Activated T-cell treated with anti-CD3 and anti-CD28 coated beads, Interleukin-2, amount 50 U/mL, for 4 hours (primary cell): Measurements from ENCODE around the gene RPIA. TPM values are rescaled to one million over a fixed set of nuclear protein-coding genes. Genes with fewer than 3 reads are reported as not detected.
"Not testable (repeated sequence)": the region's sequence is repeated elsewhere in the genome, so short reads cannot be mapped to it uniquely, and the experiment has no call there.

Source experiments
- ATAC-seq, 2 donors: fragments of 200-7000 bp; cut with Tn5 transposase; one replicate each; pipeline ENCODE4 v1.10.0; 2021
- DNase-seq: peaks from one replicate; pipeline ENCODE4 v3.0.0-alpha.2; 2020
- H3K27me3 Mint-ChIP-seq: one replicate; pipeline ENCODE4 v1.8.0; 2021; ENCODE audit warnings: low read depth, mixed read lengths
- H3K36me3 Mint-ChIP-seq: one replicate; pipeline ENCODE4 v1.8.0; 2022; ENCODE audit warnings: mixed read lengths; ENCODE audit not compliant: insufficient read depth
- H3K4me1 Mint-ChIP-seq: one replicate; pipeline ENCODE4 v1.8.0; 2021; ENCODE audit warnings: low read depth, mixed read lengths
- H3K4me3 Mint-ChIP-seq: one replicate; pipeline ENCODE4 v1.8.0; 2021; ENCODE audit warnings: mild to moderate bottlenecking, moderate library complexity, mixed read lengths
- H3K9me3 Mint-ChIP-seq: one replicate; pipeline ENCODE4 v1.8.0; 2021; ENCODE audit warnings: mixed read lengths
- total RNA-seq, 3 donors: library from RNA; stranded (reverse); gene quantifications; one replicate each; pipeline ENCODE4 v1.2.1, GENCODE V29; 2021

The RPIA gene
- total RNA-seq, 3 donors from 2014 or later, result 89.1 to 109 (median 94.4) TPM

DNA sequence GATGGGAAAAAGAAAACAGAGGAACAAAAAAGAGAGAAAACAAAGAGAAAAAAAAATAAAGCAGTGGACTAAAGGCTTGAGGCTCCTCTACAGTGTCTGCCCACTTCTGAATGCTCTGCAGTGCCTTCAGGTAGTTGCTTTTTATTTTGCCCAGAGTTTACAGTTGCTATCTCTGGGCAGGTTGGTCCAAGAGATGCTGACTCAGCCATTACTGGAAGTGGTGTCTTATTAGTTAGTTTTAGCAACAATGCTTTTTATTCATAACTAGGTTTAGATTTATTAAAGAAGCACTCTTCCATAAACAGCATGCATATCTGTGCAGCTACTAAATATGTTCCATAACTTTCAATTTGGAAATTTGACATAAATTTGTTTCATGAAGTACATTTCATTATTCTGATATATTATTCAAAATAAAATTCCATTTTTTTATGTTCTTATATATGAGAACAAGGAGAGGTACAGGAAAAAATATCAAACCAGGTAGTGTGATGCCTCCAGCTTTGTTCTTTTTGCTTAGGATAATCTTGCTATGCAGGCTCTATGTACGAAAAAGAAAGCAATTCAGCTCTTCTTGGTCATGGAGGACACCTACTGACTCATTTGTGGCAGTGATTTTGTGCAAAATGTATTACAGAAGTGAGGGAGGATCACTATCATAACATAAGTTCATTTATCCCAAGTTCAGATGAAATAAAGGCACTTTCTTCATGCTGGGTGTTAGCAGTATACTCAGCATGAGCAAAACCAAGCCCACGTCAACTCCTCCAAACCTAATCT lies 69.5 kb downstream of the RPIA start:
- Mint-ChIP-seq H3K27me3 (peaks cover 25% of the 10 kb centered on the region), H3K4me1 (peaks cover 4% of the 10 kb centered on the region), H3K9me3 (peaks cover 13% of the 10 kb centered on the region), H3K36me3 (peaks cover 12% of the 10 kb centered on the region), H3K4me3 (no peak overlapping the region)
- DNase-seq (no peak), ATAC-seq (no peak)

DNA sequence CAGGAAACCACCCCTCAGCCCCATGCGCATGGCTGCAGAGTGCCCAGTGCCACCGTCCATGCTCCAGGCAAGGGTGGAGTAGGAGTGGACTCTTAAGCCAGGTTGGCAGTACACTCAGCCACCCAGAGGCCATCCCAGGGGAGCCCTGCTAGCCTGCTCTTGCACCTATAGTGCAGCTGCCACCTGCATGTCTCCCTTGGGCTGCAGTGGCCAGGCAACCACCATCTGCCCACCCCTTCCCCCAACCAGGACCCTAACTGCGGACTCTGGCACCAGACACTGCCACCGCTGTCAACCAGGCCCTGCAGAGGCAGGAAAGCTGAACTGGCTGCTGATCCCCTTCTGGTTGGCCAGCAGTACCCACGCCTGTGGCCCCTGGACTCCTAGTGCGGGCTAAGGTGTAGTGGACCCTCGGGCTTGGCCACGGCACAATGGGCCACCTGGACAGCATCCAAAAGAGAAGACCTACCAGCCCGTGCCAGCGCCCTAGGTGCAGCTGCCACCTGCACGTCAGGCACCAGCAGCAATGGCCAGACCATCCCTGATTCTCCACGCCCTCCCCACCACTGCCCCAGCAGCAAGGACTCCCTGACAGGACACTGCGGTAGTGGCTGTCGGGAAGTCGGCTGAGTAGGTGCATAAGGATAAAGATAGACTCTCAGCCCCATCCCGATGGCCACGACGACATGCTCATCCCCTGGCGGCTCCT lies 72.8 kb downstream of the RPIA start:
- ATAC-seq, result no peak
- H3K27me3 Mint-ChIP-seq, result peaks cover 29% of the 10 kb centered on the region
- peaks cover 7% of the 10 kb centered on the region for H3K9me3 Mint-ChIP-seq
- no peak overlapping the region for H3K4me3 Mint-ChIP-seq
- no peaks in the 10 kb centered on the region for H3K36me3 Mint-ChIP-seq
- peaks cover 4% of the 10 kb centered on the region for H3K4me1 Mint-ChIP-seq
- no peak for DNase-seq

DNA sequence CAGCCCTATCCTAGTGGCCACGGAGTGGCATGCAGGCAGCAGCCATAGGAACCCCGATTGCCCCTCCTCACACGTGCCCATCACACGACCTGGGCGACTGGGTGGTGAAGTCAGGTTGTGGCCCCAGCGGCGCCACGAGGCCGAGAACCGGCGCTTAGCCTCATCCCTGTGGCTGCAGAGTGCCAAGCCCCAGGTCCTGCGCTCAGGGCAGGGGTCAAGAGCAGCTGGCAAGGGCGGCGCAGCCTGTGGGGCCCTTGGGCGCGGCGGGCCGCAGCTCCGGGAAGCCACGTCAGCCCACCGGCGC lies 73.3 kb downstream of the RPIA start:
- no peaks in the 10 kb centered on the region for H3K36me3 Mint-ChIP-seq
- DNase-seq, result no peak
- peaks cover 29% of the 10 kb centered on the region for H3K27me3 Mint-ChIP-seq
- ATAC-seq, result no peak
- peaks cover 7% of the 10 kb centered on the region for H3K9me3 Mint-ChIP-seq
- peaks cover 4% of the 10 kb centered on the region for H3K4me1 Mint-ChIP-seq
- no peak overlapping the region for H3K4me3 Mint-ChIP-seq

- H3K36me3 Mint-ChIP-seq, result no peaks in the 10 kb centered on the region
- peak; percentile 31 for DNase-seq
- H3K4me1 Mint-ChIP-seq, result peaks cover 4% of the 10 kb centered on the region
- H3K9me3 Mint-ChIP-seq, result peaks cover 4% of the 10 kb centered on the region
- peak; percentile 88 to 89 for ATAC-seq
- peaks cover 33% of the 10 kb centered on the region for H3K27me3 Mint-ChIP-seq
- peak overlapping the region; percentile 77 for H3K4me3 Mint-ChIP-seq
Measured at GRCh38 chr2:88765154-88765888, 73.8 kb downstream of the RPIA start.

DNA sequence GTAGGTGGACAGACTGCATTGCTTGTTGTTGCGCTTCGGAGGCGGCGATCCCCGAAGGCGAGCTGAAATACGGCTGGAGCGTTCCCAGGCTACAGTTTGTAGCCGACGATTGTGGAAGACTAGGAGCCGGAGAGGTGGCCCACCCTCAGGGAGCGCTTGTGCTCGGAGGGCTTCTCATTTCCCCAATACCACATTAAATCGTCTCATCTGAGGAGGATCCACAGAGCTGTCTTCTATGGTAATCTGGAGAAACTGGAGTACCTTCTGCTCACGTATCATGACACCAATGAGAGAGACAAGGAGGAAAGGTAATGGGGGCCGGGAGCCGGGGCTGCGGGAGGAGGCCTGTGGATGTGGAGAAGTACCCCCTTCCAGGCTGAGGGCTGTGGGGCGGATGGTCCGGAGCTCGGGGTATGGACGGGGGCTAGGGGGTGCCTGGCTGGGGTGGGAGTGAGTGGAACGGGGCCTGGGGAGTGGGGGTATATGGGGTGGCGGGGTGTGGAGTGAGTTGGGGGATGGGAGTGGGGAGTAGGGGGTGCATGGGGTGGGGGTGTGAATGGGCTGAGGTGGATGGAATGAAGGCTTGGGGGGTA lies 74.5 kb downstream of the RPIA start:
- not testable (repeated sequence) for H3K4me1 Mint-ChIP-seq, DNase-seq, H3K36me3 Mint-ChIP-seq, H3K9me3 Mint-ChIP-seq, ATAC-seq
- peaks cover 34% of the 10 kb centered on the region for H3K27me3 Mint-ChIP-seq
- H3K4me3 Mint-ChIP-seq, result peak overlapping the region; percentile 77

DNA sequence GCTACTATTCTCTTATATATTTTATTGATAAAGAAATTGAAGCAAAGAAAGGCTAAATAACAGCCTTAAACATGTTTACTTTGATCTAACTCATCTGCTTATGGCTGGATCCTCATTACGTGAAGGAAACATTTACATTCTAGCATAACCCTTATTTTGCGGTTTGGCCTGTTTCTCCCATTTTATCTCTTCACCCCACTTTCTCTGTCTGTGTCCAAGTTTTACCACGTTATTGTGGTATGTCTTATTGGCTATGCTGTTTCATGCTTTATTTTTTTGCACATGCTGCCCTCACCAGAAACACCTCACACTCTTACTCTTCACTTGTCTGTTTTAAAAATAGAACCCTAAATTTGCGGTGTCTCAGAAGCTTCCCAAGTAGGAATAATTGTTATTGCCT lies 78.5 kb downstream of the RPIA start:
- H3K9me3 Mint-ChIP-seq, result peaks cover 4% of the 10 kb centered on the region
- H3K36me3 Mint-ChIP-seq, result no peaks in the 10 kb centered on the region
- DNase-seq (no peak), ATAC-seq (no peak)
- no peak overlapping the region for H3K4me3 Mint-ChIP-seq
- H3K27me3 Mint-ChIP-seq, result peaks cover 23% of the 10 kb centered on the region
- peaks cover 4% of the 10 kb centered on the region for H3K4me1 Mint-ChIP-seq

- H3K27me3 Mint-ChIP-seq, result peaks cover 19% of the 10 kb centered on the region
- DNase-seq, ATAC-seq, H3K4me1 Mint-ChIP-seq, H3K36me3 Mint-ChIP-seq, H3K4me3 Mint-ChIP-seq, H3K9me3 Mint-ChIP-seq: not testable (repeated sequence)
Measured at GRCh38 chr2:88773233-88774028, 82.0 kb downstream of the RPIA start.

DNA sequence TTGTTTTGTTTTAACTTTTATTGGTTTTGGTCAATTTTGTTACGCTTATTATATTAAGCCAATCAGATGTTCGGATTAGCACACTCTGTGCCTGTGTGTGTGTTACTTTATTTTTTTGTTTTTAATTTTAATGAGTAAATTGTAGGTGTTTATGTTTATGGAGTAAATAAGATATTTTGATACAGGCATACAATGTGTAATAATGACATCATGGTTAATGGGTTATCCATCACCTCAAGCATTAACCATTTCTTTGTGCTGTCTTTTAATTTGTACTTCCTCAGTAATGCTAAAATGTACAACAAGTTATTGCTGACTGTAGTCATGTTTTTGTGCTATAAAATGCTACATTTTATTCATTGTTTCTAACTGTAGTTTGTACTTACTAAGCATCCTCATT lies 97.7 kb downstream of the RPIA start:
- ATAC-seq, DNase-seq, H3K9me3 Mint-ChIP-seq, H3K27me3 Mint-ChIP-seq, H3K4me3 Mint-ChIP-seq, H3K36me3 Mint-ChIP-seq, H3K4me1 Mint-ChIP-seq: not testable (repeated sequence)

DNA sequence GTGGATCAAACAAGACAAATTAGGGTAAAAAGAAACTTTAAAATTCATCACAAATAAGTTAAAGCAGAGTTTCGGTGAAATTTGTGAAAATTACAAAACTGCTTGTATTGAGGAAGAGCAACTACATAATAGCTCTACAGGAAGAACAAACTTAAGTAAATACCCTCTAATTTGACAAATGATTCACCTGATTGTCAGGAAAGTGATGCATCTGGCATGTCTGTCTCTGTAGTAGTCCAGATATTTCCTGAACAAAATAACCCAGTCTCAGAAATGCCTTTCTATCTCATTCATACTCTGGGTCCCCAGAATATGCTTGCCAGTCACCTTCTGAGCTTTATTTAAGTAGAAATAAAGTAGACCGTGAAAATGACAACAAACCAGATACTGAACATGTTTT lies 104.5 kb downstream of the RPIA start:
- not testable (repeated sequence) for H3K27me3 Mint-ChIP-seq, H3K4me3 Mint-ChIP-seq, H3K4me1 Mint-ChIP-seq, DNase-seq, H3K36me3 Mint-ChIP-seq, ATAC-seq, H3K9me3 Mint-ChIP-seq

DNA sequence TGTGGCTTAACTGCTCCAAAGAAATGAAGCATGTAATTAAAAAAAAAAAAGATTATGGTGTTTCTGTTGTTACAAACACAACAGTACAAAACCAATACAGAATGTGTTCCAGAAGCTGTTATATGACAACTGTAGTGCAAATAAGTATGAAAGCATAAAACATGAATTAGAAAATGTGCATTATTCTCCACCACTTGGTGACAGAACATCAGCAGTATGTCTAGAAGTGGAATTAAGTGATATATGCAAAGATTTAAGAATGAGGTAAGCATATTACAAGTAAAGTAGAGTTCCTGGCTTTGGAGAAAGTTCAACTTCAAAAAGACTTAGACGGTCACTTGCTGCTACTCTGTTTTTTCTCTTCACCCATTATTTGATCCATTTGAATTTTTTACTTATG lies 105.0 kb downstream of the RPIA start:
- not testable (repeated sequence) for H3K27me3 Mint-ChIP-seq, H3K4me3 Mint-ChIP-seq, H3K36me3 Mint-ChIP-seq, H3K4me1 Mint-ChIP-seq, H3K9me3 Mint-ChIP-seq, ATAC-seq, DNase-seq

- DNase-seq, H3K27me3 Mint-ChIP-seq, H3K4me3 Mint-ChIP-seq, ATAC-seq, H3K4me1 Mint-ChIP-seq, H3K36me3 Mint-ChIP-seq, H3K9me3 Mint-ChIP-seq: not testable (repeated sequence)
Measured at GRCh38 chr2:88797164-88797563, 105.7 kb downstream of the RPIA start.
